GM08714 (cell line): Measurements from ENCODE around the gene TMEM201.

Experiments used
- H3K4me3 ChIP-seq: fragments of 200-500 bp; sonication (Bioruptor generic); 2 replicates; pipeline ENCODE4 v1.5.1; 2014; ENCODE audit warnings: mild to moderate bottlenecking, low read length, inconsistent platforms
- ZNF274 ChIP-seq: IDR thresholded peaks from 2 replicates; pipeline ENCODE4 v1.6.1; 2012; ENCODE audit warnings: mild to moderate bottlenecking, low read depth, low read length

The TMEM201 gene

DNA sequence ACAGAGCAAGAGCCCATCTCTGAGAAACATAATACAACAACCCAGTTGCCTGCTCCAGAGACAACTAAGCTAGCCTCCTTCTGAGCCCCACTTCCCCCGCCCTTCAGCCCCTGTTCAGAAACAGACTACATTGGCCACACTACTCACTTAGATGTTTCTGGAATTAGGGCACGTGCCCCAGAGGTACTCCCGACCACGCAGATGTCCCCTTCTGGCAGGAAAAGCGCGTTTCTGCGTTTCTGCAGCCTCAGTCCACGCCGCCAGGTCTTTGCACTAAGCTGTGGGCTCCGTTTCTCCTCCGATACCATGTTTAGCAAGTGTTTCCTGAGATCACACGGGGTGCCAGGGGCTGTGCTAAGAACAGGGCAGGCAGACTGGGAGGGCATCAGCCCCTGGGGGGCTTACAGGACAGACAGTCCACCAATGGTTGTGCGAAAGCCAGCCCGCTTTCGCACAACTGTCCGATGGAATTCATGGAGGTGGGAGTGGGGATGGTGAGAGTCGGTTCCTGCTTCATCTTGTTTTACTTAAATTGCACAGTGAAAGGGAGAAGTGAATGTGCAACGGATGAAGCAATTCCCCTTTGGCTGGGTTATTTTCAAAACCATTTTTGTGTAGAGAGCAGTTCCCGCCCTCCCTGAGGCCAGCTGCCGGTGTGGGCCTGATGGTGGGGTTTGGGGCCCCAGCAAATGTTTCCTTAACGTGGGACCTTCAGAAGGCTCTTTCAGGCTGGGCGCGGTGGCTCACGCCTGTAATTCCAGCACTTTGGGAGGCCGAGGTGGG, 65.5 kb downstream of the TMEM201 start:
- peak overlapping the region; percentile 92; the same call in 1 of the 2 replicates for H3K4me3 ChIP-seq
- no peak for TF ChIP-seq ZNF274

DNA sequence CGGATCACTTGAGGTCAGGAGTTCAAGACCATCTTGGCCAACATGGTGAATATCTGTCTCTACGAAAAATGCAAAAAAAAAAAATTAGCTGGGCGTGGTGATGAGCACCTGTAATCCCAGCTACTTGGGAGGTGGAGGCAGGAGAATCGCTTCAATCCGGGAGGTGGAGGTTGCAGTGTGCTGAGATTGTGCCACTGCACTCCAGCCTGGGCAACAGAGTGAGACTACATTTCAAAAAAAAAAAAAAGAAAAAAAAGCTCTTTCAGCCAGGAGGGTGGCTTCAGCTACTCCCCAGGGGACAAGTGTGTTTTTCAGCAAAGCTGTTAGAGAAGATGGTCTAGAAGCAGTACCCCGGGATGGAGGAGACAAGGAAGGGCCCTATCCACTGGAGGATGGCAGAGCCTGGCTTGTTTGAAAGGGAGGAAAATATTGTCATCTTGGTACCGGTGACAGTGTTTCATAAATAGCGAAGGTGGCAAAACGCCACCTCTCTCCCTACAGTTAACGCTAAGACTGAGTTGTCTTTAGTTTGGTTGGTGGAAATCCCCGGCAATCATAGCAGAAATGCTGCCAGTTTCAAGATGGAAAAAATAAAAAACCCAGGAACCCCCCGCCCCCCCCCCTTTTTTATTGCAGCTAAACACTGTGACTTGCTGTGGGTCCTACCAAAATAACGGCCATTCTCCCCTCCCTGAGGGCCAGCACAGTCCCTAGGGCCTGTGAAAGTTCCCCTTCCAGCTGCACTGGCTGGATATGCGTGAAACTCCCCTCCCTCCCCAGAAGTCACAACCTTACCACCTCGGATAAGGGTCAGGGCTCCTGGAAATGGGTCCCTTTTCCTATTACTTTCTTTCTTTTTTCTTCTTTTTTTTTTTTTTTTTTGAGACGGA, 66.4 kb downstream of the TMEM201 start:
- TF ChIP-seq ZNF274 = no peak
- peak overlapping the region; percentile 92; the same call in 1 of the 2 replicates for H3K4me3 ChIP-seq

DNA sequence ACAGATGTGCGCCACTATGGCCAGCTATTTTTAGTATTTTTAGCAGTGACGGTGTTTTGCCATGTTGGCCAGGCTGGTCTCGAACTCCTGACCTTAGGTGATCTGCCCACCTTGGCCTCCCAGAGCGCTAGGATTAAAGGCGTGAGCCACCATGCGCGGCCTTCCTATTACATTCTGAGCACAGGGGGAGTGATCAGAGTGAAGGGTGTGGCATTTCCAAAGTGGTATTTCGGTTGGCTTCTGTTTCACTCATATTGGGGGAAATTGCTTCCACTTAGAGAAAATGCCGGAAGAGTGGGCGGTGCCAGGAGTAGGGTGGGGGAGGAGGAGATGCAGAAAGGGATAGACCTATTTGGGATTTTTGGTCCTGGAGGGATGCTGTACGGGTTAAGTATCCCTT, 67.1 kb downstream of the TMEM201 start:
- TF ChIP-seq ZNF274 = no peak
- peak overlapping the region; percentile 17; the same call in 1 of the 2 replicates for H3K4me3 ChIP-seq

DNA sequence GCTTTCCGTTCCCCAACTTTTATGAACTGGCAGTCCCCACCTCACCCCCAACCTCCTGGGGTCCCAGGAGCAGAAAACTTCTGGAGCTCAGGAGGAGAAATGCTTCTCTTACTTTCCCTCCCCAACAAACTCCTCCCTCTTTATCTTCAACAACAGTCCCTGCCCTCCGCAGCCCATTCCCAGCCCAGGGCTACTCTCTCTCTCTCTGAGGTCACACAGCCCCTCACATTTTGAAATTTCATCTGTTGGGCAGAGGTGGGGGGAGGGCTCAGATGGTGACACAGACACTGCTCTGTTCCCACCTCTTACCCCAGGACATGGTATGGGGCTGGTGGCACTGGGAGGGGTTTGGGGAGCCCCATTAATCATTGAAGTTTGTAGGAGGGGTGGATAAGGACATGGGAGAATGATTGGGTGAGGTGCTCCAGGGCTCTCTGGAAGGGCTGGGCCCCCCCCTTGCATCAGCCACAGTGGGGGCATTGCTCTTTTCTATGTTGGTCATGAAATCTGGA, 68.9 kb downstream of the TMEM201 start:
- TF ChIP-seq ZNF274 = no peak
- H3K4me3 ChIP-seq = no peak overlapping the region; the same call in 1 of the 2 replicates

- TF ChIP-seq ZNF274 = no peak
- H3K4me3 ChIP-seq = no peak overlapping the region
Measured at GRCh38 chr1:9658199-9658598, 69.5 kb downstream of the TMEM201 start.

DNA sequence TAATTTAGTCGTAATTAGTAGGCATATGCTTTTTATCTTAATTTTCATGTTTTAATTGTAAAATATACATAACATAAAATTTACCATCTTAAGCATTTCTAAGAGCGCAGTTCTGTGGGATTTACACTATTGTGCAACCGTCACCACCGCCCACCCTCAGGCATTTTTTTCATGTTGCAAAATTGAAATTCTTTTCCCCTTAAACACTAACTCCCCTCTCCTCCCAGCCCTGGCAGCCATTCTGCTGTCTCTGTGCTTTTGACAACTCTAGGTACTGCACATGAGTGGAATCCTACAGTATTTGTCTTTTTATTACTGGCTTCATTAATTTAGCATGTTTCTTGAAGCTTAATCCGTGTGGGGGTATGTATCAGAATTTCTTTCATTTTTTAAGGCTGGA, 70.6 kb downstream of the TMEM201 start:
- TF ChIP-seq ZNF274 = no peak
- H3K4me3 ChIP-seq = no peak overlapping the region

DNA sequence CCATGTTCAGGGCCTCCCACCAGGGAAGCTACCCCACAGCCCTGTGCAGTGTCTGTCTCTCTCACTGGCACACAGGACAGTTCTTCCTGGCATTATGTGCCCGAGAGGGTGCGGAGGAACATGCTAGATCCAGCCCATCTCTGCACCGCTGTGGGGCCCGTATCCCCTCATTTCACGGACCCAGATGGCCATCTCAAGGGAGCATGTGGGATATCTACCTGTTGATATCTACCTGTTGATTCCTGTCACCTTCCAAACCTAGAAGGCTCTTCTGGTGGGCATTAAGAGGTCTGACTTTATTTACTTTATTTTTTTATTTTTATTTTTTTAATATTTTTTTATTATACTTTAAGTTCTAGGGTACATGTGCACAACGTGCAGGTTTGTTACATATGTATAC, 74.5 kb downstream of the TMEM201 start:
- H3K4me3 ChIP-seq = no peak overlapping the region
- TF ChIP-seq ZNF274 = no peak
